GM18505 (cell line): ENCODE measurements around the gene KDF1.

Experiments
- ATAC-seq: cut with Tn5 transposase; IDR thresholded peaks from one replicate; pipeline ENCODE4 v1.9.1; 2021; ENCODE audit not compliant: unreplicated experiment
- POLR2A ChIP-seq: IDR thresholded peaks from 4 replicates; pipeline ENCODE4 v1.6.1; 2011; ENCODE audit warnings: borderline replicate concordance; ENCODE audit not compliant: insufficient read depth, insufficient read length; ENCODE audit errors: extremely low read depth

The KDF1 gene

DNA sequence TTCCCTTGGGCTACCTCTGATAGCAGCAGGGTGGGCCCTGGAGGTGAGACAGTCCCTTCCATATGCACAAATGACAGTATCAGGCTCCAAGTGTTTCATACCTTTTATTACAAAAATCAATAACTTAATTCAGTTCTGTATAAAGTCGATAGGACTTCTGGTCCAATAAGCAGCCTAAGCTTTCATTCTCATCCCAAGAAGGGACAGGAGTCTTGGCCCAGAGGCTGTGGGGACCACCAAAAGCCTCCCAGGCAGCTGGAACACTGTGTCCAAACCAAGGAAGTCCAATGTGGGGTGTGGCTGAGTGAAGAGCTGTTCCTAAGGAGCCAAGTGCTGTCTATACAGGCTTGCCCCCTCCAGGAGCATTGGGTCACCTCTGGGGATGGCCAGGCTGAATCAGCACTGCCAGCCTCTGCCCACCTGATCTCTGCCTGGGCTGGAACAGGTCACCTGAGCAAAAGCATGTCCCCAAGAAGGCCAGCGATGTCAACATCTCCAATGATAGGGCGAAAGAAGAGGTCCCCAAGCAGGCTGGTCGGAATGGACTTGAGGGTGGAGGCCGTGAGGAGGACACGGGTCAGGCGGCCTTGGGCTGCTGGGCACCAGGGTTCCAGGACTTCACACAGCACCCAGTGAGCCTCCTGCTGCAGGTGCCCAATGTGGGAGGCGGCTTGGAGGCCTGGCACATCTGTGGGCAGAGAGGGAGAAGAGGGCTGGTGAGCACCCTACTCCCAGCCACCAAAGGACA, 48.7 kb downstream of the KDF1 start:
- ATAC-seq: no peak
- no peak for TF ChIP-seq POLR2A

DNA sequence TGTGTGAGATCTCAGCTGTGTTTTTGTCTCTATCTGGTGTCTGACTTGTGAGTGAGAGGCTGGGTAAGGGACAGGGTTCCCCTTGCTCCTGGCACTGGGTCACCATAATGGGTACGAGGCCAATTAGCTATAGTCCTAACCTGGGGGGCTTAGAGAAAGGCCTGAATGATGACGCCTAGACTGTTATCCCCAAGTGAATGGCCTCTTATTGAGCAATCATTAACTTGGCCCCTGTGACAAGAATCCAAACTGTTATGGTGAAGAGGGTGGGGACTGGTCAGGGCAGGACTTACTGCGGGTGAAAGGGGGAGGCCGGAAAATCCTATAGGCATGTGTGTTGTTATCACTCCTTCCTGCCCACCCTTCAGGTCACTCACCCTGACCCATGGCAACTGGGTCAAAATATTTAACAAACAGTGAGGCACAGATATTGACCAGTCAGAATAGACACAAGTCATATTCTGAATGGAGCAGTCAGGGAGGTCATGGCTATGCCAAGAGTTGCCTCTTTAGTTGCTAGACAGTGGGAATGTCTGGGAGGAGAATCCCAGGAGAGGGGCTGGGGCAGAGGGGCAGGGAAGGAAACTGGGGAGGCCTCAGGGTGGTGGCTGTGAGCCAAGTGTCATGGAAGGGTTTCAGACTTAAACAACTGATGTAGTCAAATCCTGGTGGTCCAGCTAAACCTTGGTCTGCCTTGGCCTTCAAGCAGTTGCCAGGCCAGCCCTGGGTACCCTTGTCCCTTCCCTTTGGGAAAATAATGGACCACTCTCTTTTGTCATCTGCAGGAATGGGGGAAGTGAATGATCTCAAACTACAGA, 49.7 kb downstream of the KDF1 start:
- ATAC-seq: no peak
- no peak for TF ChIP-seq POLR2A

DNA sequence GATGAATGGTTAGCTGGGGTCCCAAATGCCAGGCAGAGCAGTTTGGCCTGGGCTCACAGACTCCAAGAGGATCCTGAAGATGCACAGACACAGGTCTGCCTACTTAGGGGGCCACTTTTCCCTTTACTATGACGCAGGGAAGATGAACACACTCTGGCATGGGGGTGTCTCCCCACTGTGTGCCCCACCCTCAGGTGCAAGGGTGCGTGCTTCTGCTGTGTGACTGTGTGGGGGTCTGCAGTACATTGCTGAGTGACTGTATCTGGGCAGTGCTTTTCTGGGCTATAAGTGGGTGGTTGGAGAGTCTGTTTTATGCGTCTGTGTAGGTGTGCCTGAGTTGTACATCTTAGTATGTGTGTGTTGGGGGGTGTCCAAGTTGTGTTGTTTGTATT, 50.3 kb downstream of the KDF1 start:
- TF ChIP-seq POLR2A: no peak
- no peak for ATAC-seq

GRCh38 chr1:26907071-26907917, 53.0 kb downstream of the KDF1 start:
- TF ChIP-seq POLR2A: no peak
- ATAC-seq: no peak

DNA sequence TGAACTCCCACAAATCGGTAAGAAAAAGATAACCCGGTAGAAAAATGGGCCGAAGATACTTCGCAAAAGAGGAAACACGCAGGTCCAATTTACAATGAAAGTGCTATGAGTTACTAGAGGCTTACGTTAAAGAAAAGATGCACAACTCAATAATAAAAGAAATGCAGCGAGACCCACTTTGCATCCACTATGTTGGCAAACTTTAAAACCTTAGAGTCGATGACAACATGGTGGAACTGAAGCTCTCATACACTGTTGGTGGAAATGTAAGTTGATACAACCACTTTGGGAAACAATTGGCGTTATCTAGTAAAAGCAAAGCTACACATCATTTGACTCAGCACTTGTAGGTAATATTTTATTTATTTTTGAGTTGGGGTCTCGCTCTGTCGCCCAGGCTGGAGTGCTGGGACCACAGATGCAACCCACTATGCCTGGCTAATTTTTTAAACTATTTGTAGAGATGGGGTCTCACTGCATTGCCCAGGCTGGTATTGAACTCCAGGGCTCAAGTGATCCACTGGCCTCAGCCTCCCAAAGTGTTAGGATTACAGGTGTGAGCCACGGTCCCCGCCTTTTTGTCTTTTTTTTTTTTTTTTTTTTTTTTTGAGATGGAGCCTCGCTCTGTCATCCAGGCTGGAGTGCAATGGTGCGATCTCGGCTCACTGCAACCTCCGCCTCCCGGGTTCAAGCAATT, 59.3 kb downstream of the KDF1 start:
- TF ChIP-seq POLR2A: no peak
- ATAC-seq: no peak

- ATAC-seq: no peak
- TF ChIP-seq POLR2A: peak; percentile 96
These were observed 60.1 kb downstream of the KDF1 start, which contains the start of gene GPATCH3 for GRCh38 chr1:26900001-26900814. GPATCH3 (minus strand) TSS chr1:26900467; CDS start chr1:26900442, 25 bp downstream.
